Hepatocyte (in vitro differentiated cells): ENCODE results near the gene SHANK3. TPM values are rescaled to one million over a fixed set of nuclear protein-coding genes. Genes with fewer than 3 reads are reported as not detected.

Source experiments
- DNase-seq: peaks from one replicate; pipeline ENCODE4 v3.0.0-alpha.2; 2016; ENCODE audit warnings: low spot score
- H2AFZ ChIP-seq: fragments of 200-600 bp; sonication (generic); 2 replicates; pipeline ENCODE4 v1.6.0; 2016; ENCODE audit warnings: antibody characterized with exemption, mild to moderate bottlenecking
- H3K27ac ChIP-seq: fragments of 200-600 bp; sonication (generic); 2 replicates; pipeline ENCODE4 v1.5.1; 2016; ENCODE audit warnings: mild to moderate bottlenecking
- H3K27me3 ChIP-seq: fragments of 200-600 bp; sonication (generic); 2 replicates; pipeline ENCODE4 v1.6.1; 2016
- H3K36me3 ChIP-seq: fragments of 200-600 bp; sonication (generic); replicated peaks from 2 replicates; pipeline ENCODE4 v1.5.1; 2016; ENCODE audit warnings: low read depth; ENCODE audit not compliant: insufficient read depth
- H3K4me1 ChIP-seq: fragments of 200-600 bp; sonication (generic); 2 replicates; pipeline ENCODE4 v1.5.1; 2016; ENCODE audit warnings: mild to moderate bottlenecking, moderate library complexity; ENCODE audit not compliant: insufficient read depth
- H3K4me2 ChIP-seq: fragments of 200-600 bp; sonication (generic); 2 replicates; pipeline ENCODE4 v1.6.0; 2016
- H3K4me3 ChIP-seq: fragments of 200-600 bp; sonication (generic); 2 replicates; pipeline ENCODE4 v1.5.1; 2016; ENCODE audit warnings: mild to moderate bottlenecking
- H3K79me2 ChIP-seq: fragments of 200-600 bp; sonication (generic); 2 replicates; pipeline ENCODE4 v1.6.0; 2017; ENCODE audit warnings: mild to moderate bottlenecking
- H3K9me2 ChIP-seq: fragments of 200-600 bp; sonication (generic); replicated peaks from 2 replicates; pipeline ENCODE4 v1.6.0; 2017; ENCODE audit warnings: mild to moderate bottlenecking; ENCODE audit not compliant: insufficient read depth
- H3K9me3 ChIP-seq: fragments of 200-600 bp; sonication (generic); 2 replicates; pipeline ENCODE4 v1.5.1; 2016; ENCODE audit warnings: low read depth, mild to moderate bottlenecking
- H4K20me1 ChIP-seq: fragments of 200-600 bp; sonication (generic); 2 replicates; pipeline ENCODE4 v1.6.0; 2016; ENCODE audit warnings: mild to moderate bottlenecking; ENCODE audit not compliant: insufficient read depth, poor library complexity, severe bottlenecking
- CTCF ChIP-seq: fragments of 200-600 bp; sonication (generic); IDR thresholded peaks from 2 replicates; pipeline ENCODE4 v1.5.1; 2016; ENCODE audit warnings: antibody characterized with exemption, mild to moderate bottlenecking; ENCODE audit not compliant: poor library complexity
- EZH2 ChIP-seq: fragments of 200-600 bp; sonication (generic); IDR thresholded peaks from 2 replicates; pipeline ENCODE4 v1.6.1; 2016; ENCODE audit warnings: antibody characterized with exemption, mild to moderate bottlenecking, borderline replicate concordance
- EZH2phosphoT487 ChIP-seq: fragments of 200-600 bp; sonication (generic); IDR thresholded peaks from one replicate; pipeline ENCODE4 v1.6.1; 2018; ENCODE audit warnings: antibody characterized with exemption, mild to moderate bottlenecking, low read depth, moderate library complexity; ENCODE audit not compliant: unreplicated experiment, severe bottlenecking
- WGBS: methylation state at CpG from one replicate; pipeline ENCODE4 v1.1.6; 2016; ENCODE audit warnings: low lambda C conversion rate; ENCODE audit errors: missing lambda C conversion rate; 5-methylcytosine and 5-hydroxymethylcytosine counted together
- polyA plus RNA-seq: library from polyadenylated mRNA; unstranded; fragments of >200 nt; fragmentation: Nextera tagmentation; extraction: Ambion mirVana; gene quantifications from 2 replicates; pipeline ENCODE4 v1.2.1, GENCODE V29; 2016
- total RNA-seq: library from RNA; depleted of rRNA; stranded (reverse); fragments of >200 nt; gene quantifications from 2 replicates; pipeline ENCODE4 v1.2.3, GENCODE V29; 2014

SHANK3 gene
- total and polyA plus RNA-seq, 2 experiments from 2014 or later = 1.9 to 2.9 TPM

GRCh38 chr22:50683086-50683993 lies 10.7 kb downstream of the SHANK3 start:
- Histone ChIP-seq H3K36me3 (no peaks in the 10 kb centered on the region), H4K20me1 (no peaks in the 10 kb centered on the region), H3K27ac (no peak overlapping the region), H2AFZ (no peak overlapping the region), H3K4me2 (no peak overlapping the region), H3K9me3 (no peaks in the 10 kb centered on the region), H3K9me2 (no peaks in the 10 kb centered on the region), H3K27me3 (no peaks in the 10 kb centered on the region), H3K79me2 (no peaks in the 10 kb centered on the region), H3K4me3 (no peak overlapping the region), H3K4me1 (no peaks in the 10 kb centered on the region)
- WGBS = 96% methylated on average over 18 of the region's 21 CpGs
- DNase-seq = peak; percentile 28
- TF ChIP-seq CTCF = no peak
- no peak for TF ChIP-seq EZH2phosphoT487
- TF ChIP-seq EZH2 = no peak

DNA sequence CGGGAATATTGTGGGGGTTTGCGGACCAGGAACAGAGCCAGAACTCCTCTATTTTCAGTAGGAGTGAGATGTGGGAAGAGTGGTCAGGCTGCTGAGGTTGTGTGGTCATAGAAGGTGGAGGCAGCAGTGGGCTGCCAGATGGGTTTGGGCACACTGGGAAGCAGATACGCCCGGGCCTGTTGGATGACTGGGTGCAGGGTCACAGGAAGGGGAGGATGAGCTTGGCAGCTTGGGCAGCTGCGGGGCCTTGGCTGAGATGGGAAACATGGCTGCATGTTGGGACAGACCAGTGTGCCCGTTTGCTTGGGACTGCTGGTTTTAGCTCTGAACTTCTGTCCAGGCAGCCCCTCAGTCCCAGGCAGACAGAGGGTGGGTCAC lies 11.4 kb downstream of the SHANK3 start:
- no peak for DNase-seq
- Histone ChIP-seq H3K27ac (no peak overlapping the region), H3K9me2 (no peaks in the 10 kb centered on the region), H3K36me3 (no peaks in the 10 kb centered on the region), H3K4me3 (no peak overlapping the region), H3K27me3 (no peaks in the 10 kb centered on the region), H3K9me3 (no peaks in the 10 kb centered on the region), H3K79me2 (no peaks in the 10 kb centered on the region), H3K4me2 (no peak overlapping the region), H4K20me1 (no peaks in the 10 kb centered on the region), H3K4me1 (no peaks in the 10 kb centered on the region), H2AFZ (no peak overlapping the region)
- 94% methylated on average over 6 of the region's 6 CpGs for WGBS
- TF ChIP-seq EZH2 (no peak), CTCF (no peak), EZH2phosphoT487 (no peak)

DNA sequence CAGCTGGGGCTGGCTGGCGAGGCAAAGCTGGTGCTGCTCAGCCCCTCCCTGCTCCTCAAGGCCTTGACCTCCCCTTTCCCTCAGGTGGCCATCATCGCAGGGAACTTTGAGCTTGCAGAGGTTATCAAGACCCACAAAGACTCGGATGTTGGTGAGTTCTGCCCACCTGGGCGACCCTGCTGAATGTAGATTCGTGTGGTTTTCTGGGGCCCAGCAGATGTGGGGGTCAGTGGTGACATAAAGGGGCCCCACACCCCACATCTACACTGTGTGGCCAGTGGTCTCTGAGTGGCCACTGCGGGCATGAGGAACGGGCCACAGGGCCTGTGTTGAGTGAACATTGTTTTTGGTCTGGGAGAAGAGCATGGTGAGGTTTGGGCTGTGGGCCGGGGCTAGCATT lies 11.9 kb downstream of the SHANK3 start:
- no peaks in the 10 kb centered on the region for H3K27me3 ChIP-seq
- H3K79me2 ChIP-seq = no peaks in the 10 kb centered on the region
- H3K4me2 ChIP-seq = no peak overlapping the region
- H3K4me3 ChIP-seq = no peak overlapping the region
- no peaks in the 10 kb centered on the region for H3K9me3 ChIP-seq
- WGBS = 91% methylated on average over 8 of the region's 8 CpGs
- no peak for TF ChIP-seq CTCF
- TF ChIP-seq EZH2 = no peak
- TF ChIP-seq EZH2phosphoT487 = no peak
- H3K27ac ChIP-seq = no peak overlapping the region
- no peaks in the 10 kb centered on the region for H3K36me3 ChIP-seq
- H3K4me1 ChIP-seq = no peaks in the 10 kb centered on the region
- no peaks in the 10 kb centered on the region for H4K20me1 ChIP-seq
- H3K9me2 ChIP-seq = no peaks in the 10 kb centered on the region
- no peak for DNase-seq
- H2AFZ ChIP-seq = no peak overlapping the region
